GM18867 (cell line): ENCODE results near the gene RCSD1.
A peak's percentile ranks its signal among the peaks of the same experiment; 100 is the strongest.
"Not testable (repeated sequence)": the region's sequence is repeated elsewhere in the genome, so short reads cannot be mapped to it uniquely, and the experiment has no call there.

Experiments
- ATAC-seq: cut with Tn5 transposase; IDR thresholded peaks from one replicate; pipeline ENCODE4 v1.9.1; 2021; ENCODE audit warnings: mild to moderate bottlenecking, moderate library complexity; ENCODE audit not compliant: unreplicated experiment

The RCSD1 gene

GRCh38 chr1:167629681-167630567 is at the start of gene RCSD1:
Gene RCSD1, plus strand, starts transcription at chr1:167630232. Its CDS starts 192 bp downstream, at chr1:167630424.
- peak; percentile 32 for ATAC-seq

GRCh38 chr1:167582064-167582463 is 48.0 kb upstream of the RCSD1 start:
- ATAC-seq, result no peak

- no peak for ATAC-seq
Observed at GRCh38 chr1:167582722-167583121, 47.3 kb upstream of the RCSD1 start.

- no peak for ATAC-seq
Observed at GRCh38 chr1:167584581-167584980, 45.5 kb upstream of the RCSD1 start.

- ATAC-seq, result no peak
Observed at GRCh38 chr1:167587342-167587741, 42.7 kb upstream of the RCSD1 start.

- ATAC-seq, result no peak
Observed at GRCh38 chr1:167587872-167588271, 42.2 kb upstream of the RCSD1 start.

- ATAC-seq, result no peak
Observed at GRCh38 chr1:167588361-167588760, 41.7 kb upstream of the RCSD1 start.

GRCh38 chr1:167592475-167592874 is 37.6 kb upstream of the RCSD1 start:
- ATAC-seq, result no peak

GRCh38 chr1:167593860-167594259 is 36.2 kb upstream of the RCSD1 start:
- no peak for ATAC-seq

GRCh38 chr1:167594822-167595221 is 35.2 kb upstream of the RCSD1 start:
- ATAC-seq, result no peak

GRCh38 chr1:167599957-167600581 is 30.0 kb upstream of the RCSD1 start:
- ATAC-seq, result peak; percentile 86

- no peak for ATAC-seq
Observed at GRCh38 chr1:167601442-167602383, 28.3 kb upstream of the RCSD1 start.

- ATAC-seq, result no peak
Observed at GRCh38 chr1:167602840-167603239, 27.2 kb upstream of the RCSD1 start.

- ATAC-seq, result no peak
Observed at GRCh38 chr1:167605576-167605975, 24.5 kb upstream of the RCSD1 start.

GRCh38 chr1:167611983-167612382 is 18.0 kb upstream of the RCSD1 start:
- no peak for ATAC-seq

GRCh38 chr1:167612587-167613385 is 17.2 kb upstream of the RCSD1 start:
- ATAC-seq, result no peak

GRCh38 chr1:167613984-167614383 is 16.0 kb upstream of the RCSD1 start:
- ATAC-seq, result not testable (repeated sequence)

GRCh38 chr1:167614851-167615250 is 15.2 kb upstream of the RCSD1 start:
- ATAC-seq, result no peak

GRCh38 chr1:167616521-167616920 is 13.5 kb upstream of the RCSD1 start:
- ATAC-seq, result no peak
